Astrocyte of the cerebellum (primary cell): ENCODE measurements around the gene SREK1.
A peak's percentile ranks its signal among the peaks of the same experiment; 100 is the strongest.

Experiments
- DNase-seq: peaks from one replicate; pipeline ENCODE4 v3.0.0-alpha.2; 2011; ENCODE audit warnings: low read depth
- H3K4me3 ChIP-seq: 2 replicates; pipeline ENCODE4 v1.5.1; 2011; ENCODE audit warnings: mild to moderate bottlenecking, low read depth, low read length, moderate library complexity
- CTCF ChIP-seq: IDR thresholded peaks from 2 replicates; pipeline ENCODE4 v1.5.1; 2012; ENCODE audit warnings: low read length, low read depth, moderate library complexity, mild to moderate bottlenecking; ENCODE audit errors: missing control alignments
- in situ Hi-C: cut with HindIII; loops from 2 replicates; pipeline ENCODE4 v1.10.0; 2017; ENCODE audit warnings: low sequenced_read_pairs

SREK1 gene

GRCh38 chr5:66143473-66144073 is 527 bp upstream of the SREK1 start:
- in situ Hi-C loops: no loop called here
- TF ChIP-seq CTCF: peak; percentile 12
- no peak for DNase-seq
- peak overlapping the region; percentile 79 for H3K4me3 ChIP-seq

GRCh38 chr5:66144834-66145390 is 812 bp downstream of the SREK1 start:
- H3K4me3 ChIP-seq: peak overlapping the region; percentile 79
- no peak for TF ChIP-seq CTCF
- in situ Hi-C loops: no loop called here
- peak; percentile 12 for DNase-seq

GRCh38 chr5:66145737-66146136 is 1.6 kb downstream of the SREK1 start:
- in situ Hi-C loops: no loop called here
- peak overlapping the region; percentile 79 for H3K4me3 ChIP-seq

GRCh38 chr5:66149950-66150349 is 5.8 kb downstream of the SREK1 start:
- H3K4me3 ChIP-seq: no peak overlapping the region
- in situ Hi-C loops: no loop called here
- TF ChIP-seq CTCF: no peak
- no peak for DNase-seq

More at GRCh38 chr5:66145737-66146136, 1.6 kb downstream of the SREK1 start:
- no peak for TF ChIP-seq CTCF
- no peak for DNase-seq

GRCh38 chr5:66151030-66151429 is 6.9 kb downstream of the SREK1 start:
- no peak overlapping the region for H3K4me3 ChIP-seq
- TF ChIP-seq CTCF: no peak
- DNase-seq: no peak
- in situ Hi-C loops: no loop called here

- in situ Hi-C loops: no loop called here
- no peak for DNase-seq
- no peak overlapping the region for H3K4me3 ChIP-seq
- TF ChIP-seq CTCF: no peak
Measured at GRCh38 chr5:66151491-66151890, 7.4 kb downstream of the SREK1 start.
